ENCODE measurements around the gene TFB1M.
"Not testable (repeated sequence)": the region's sequence is repeated elsewhere in the genome, so short reads cannot be mapped to it uniquely, and the experiment has no call there.

TFB1M gene

GRCh38 chr6:155330922-155331321 is 16.6 kb upstream of the TFB1M start:
- DNase-seq (ENCODE audit: low read depth) = no peak
- H3K4me3 ChIP-seq (ENCODE audit: low read depth, low read length) = no peak overlapping the region

- no peak for DNase-seq (ENCODE audit: low read depth)
Measured at GRCh38 chr6:155330133-155330734, 15.9 kb upstream of the TFB1M start.

GRCh38 chr6:155329460-155330132 is 15.3 kb upstream of the TFB1M start:
- no peak for DNase-seq (ENCODE audit: low read depth)
- no peak overlapping the region for H3K4me3 ChIP-seq (ENCODE audit: low read depth, low read length)

More at GRCh38 chr6:155330133-155330734, 15.9 kb upstream of the TFB1M start:
- H3K4me3 ChIP-seq (ENCODE audit: low read depth, low read length) = no peak overlapping the region

- no peak for DNase-seq (ENCODE audit: low read depth)
Measured at GRCh38 chr6:155328539-155329459, 14.5 kb upstream of the TFB1M start.

GRCh38 chr6:155328074-155328538 is 13.8 kb upstream of the TFB1M start:
- no peak for DNase-seq (ENCODE audit: low read depth)

More at GRCh38 chr6:155328539-155329459, 14.5 kb upstream of the TFB1M start:
- no peak overlapping the region for H3K4me3 ChIP-seq (ENCODE audit: low read depth, low read length)

GRCh38 chr6:155327326-155328073 is 13.2 kb upstream of the TFB1M start:
- peak; percentile 22 for DNase-seq (ENCODE audit: low read depth)
- no peak overlapping the region for H3K4me3 ChIP-seq (ENCODE audit: low read depth, low read length)

More at GRCh38 chr6:155328074-155328538, 13.8 kb upstream of the TFB1M start:
- no peak overlapping the region for H3K4me3 ChIP-seq (ENCODE audit: low read depth, low read length)

GRCh38 chr6:155325700-155326516 is 11.6 kb upstream of the TFB1M start:
- no peak overlapping the region for H3K4me3 ChIP-seq (ENCODE audit: low read depth, low read length)
- DNase-seq (ENCODE audit: low read depth) = no peak

- H3K4me3 ChIP-seq (ENCODE audit: low read depth, low read length) = no peak overlapping the region
- DNase-seq (ENCODE audit: low read depth) = no peak
Measured at GRCh38 chr6:155324993-155325392, 10.7 kb upstream of the TFB1M start.

- H3K4me3 ChIP-seq (ENCODE audit: low read depth, low read length) = no peak overlapping the region
- no peak for DNase-seq (ENCODE audit: low read depth)
Measured at GRCh38 chr6:155324172-155324571, 9.9 kb upstream of the TFB1M start.

- no peak for DNase-seq (ENCODE audit: low read depth)
- no peak overlapping the region for H3K4me3 ChIP-seq (ENCODE audit: low read depth, low read length)
Measured at GRCh38 chr6:155319902-155320301, 5.6 kb upstream of the TFB1M start.

GRCh38 chr6:155317186-155317585 is 2.9 kb upstream of the TFB1M start:
- no peak overlapping the region for H3K4me3 ChIP-seq (ENCODE audit: low read depth, low read length)
- no peak for DNase-seq (ENCODE audit: low read depth)

- H3K4me3 ChIP-seq (ENCODE audit: low read depth, low read length) = no peak overlapping the region
- no peak for DNase-seq (ENCODE audit: low read depth)
Measured at GRCh38 chr6:155316419-155316818, 2.1 kb upstream of the TFB1M start.

GRCh38 chr6:155315516-155315871 is 1.2 kb upstream of the TFB1M start:
- peak overlapping the region; percentile 94 for H3K4me3 ChIP-seq (ENCODE audit: low read depth, low read length)
- DNase-seq (ENCODE audit: low read depth) = peak; percentile 22

GRCh38 chr6:155314773-155315515 is 660 bp upstream of the TFB1M start:
- DNase-seq (ENCODE audit: low read depth) = peak; percentile 84

GRCh38 chr6:155313602-155314091 is 637 bp downstream of the TFB1M start:
- peak overlapping the region; percentile 94 for H3K4me3 ChIP-seq (ENCODE audit: low read depth, low read length)
- DNase-seq (ENCODE audit: low read depth) = no peak

More at GRCh38 chr6:155314773-155315515, 660 bp upstream of the TFB1M start:
- H3K4me3 ChIP-seq (ENCODE audit: low read depth, low read length) = peak overlapping the region; percentile 94

- not testable (repeated sequence) for DNase-seq (ENCODE audit: low read depth); H3K4me3 ChIP-seq (ENCODE audit: low read depth, low read length)
Measured at GRCh38 chr6:155312950-155313349, 1.3 kb downstream of the TFB1M start.

GRCh38 chr6:155311583-155311982 is 2.7 kb downstream of the TFB1M start:
- no peak for DNase-seq (ENCODE audit: low read depth)
- no peak overlapping the region for H3K4me3 ChIP-seq (ENCODE audit: low read depth, low read length)

GRCh38 chr6:155311086-155311485 is 3.2 kb downstream of the TFB1M start:
- DNase-seq (ENCODE audit: low read depth) = no peak
- H3K4me3 ChIP-seq (ENCODE audit: low read depth, low read length) = no peak overlapping the region
